H1 (cell line): ENCODE measurements around the gene ETS1. TPM values are rescaled to one million over a fixed set of nuclear protein-coding genes. Genes with fewer than 3 reads are reported as not detected.

Experiments used
- CTCF ChIA-PET: fragments of 300-600 bp; sonication (Branson Sonifier 250); formaldehyde crosslinking; loops from one replicate; lab custom pipeline; 2021; ENCODE audit not compliant: partially characterized antibody; lab: Charles Lee
- POLR2A ChIA-PET: fragments of 300-600 bp; sonication (Branson Sonifier 250); formaldehyde crosslinking; loops from one replicate; lab custom pipeline; 2021; ENCODE audit warnings: inconsistent platforms; ENCODE audit not compliant: partially characterized antibody; lab: Charles Lee
- DNase-seq, 2 experiments: peaks; one replicate each; pipeline versions ENCODE4 v3.0.0 to v3.0.0-alpha.2; 2010 to 2022; ENCODE audit warnings: low spot score in 2 of 2, low read depth in 1 of 2, mixed read lengths in 1 of 2
- FAIRE-seq: peaks from 2 replicates; lab custom pipeline; 2011; peaks lifted over from hg19 to GRCh38; lab: Jason Lieb, UNC
- H2AFZ ChIP-seq: 2 replicates; pipeline ENCODE4 v1.8.1; 2012; ENCODE audit warnings: low read length, inconsistent platforms
- H2AK5ac ChIP-seq: 2 replicates; pipeline ENCODE4 v1.6.1; 2013; ENCODE audit warnings: low read depth, low read length
- H2BK120ac ChIP-seq: replicated peaks from 2 replicates; pipeline ENCODE3; 2013; ENCODE audit warnings: low read depth, low read length, inconsistent platforms
- H2BK12ac ChIP-seq: 2 replicates; pipeline ENCODE4 v1.6.1; 2013; ENCODE audit warnings: low read depth, low read length
- H2BK15ac ChIP-seq: 2 replicates; pipeline ENCODE4 v1.6.1; 2013; ENCODE audit warnings: low read length
- H2BK20ac ChIP-seq: 2 replicates; pipeline ENCODE4 v1.6.1; 2013; ENCODE audit warnings: low read length
- H2BK5ac ChIP-seq: 2 replicates; pipeline ENCODE4 v1.6.1; 2013; ENCODE audit warnings: low read depth, low read length
- H3K14ac ChIP-seq: 2 replicates; pipeline ENCODE4 v1.6.1; 2013; ENCODE audit warnings: inconsistent platforms; ENCODE audit not compliant: insufficient read length
- H3K18ac ChIP-seq: 2 replicates; pipeline ENCODE4 v1.6.1; 2013; ENCODE audit warnings: low read length; ENCODE audit errors: extremely low read depth
- H3K23ac ChIP-seq: 2 replicates; pipeline ENCODE4 v1.6.1; 2013; ENCODE audit warnings: inconsistent platforms; ENCODE audit not compliant: insufficient read length
- H3K23me2 ChIP-seq: 2 replicates; pipeline ENCODE4 v1.6.1; 2013; ENCODE audit warnings: low read depth, low read length
- H3K27ac ChIP-seq: 2 replicates; pipeline ENCODE4 v1.6.1; 2011; ENCODE audit warnings: low read depth, low read length, inconsistent platforms
- H3K27me3 ChIP-seq, 4 experiments: replicated peaks in 1 of 4; 1 replicate in 1 of 4; 2 replicates in 3 of 4; pipeline versions ENCODE4 v1.6.1 to v1.8.1; 2011 to 2013; ENCODE audit warnings: low read length in 3 of 4, mild to moderate bottlenecking in 3 of 4, inconsistent platforms in 2 of 4, mixed read lengths in 2 of 4, moderate library complexity in 1 of 4; ENCODE audit not compliant: control insufficient read depth in 3 of 4, insufficient read depth in 3 of 4; ENCODE audit errors: extremely low read depth in 1 of 4
- H3K36me3 ChIP-seq, 4 experiments: 2 replicates each; pipeline versions ENCODE4 v1.6.1 to v1.8.1; 2011 to 2013; ENCODE audit warnings: mild to moderate bottlenecking in 4 of 4, low read length in 3 of 4, moderate library complexity in 2 of 4, control low read depth in 1 of 4, inconsistent platforms in 1 of 4; ENCODE audit not compliant: insufficient read depth in 4 of 4, control insufficient read depth in 2 of 4
- H3K4ac ChIP-seq: replicated peaks from 2 replicates; pipeline ENCODE3; 2013; ENCODE audit warnings: low read length, low read depth, mixed read lengths, inconsistent platforms; ENCODE audit not compliant: insufficient read length
- H3K4me1 ChIP-seq, 4 experiments: replicated peaks in 1 of 4; 1 replicate in 1 of 4; 2 replicates in 3 of 4; pipeline versions ENCODE4 v1.6.1 to v1.8.1; 2011 to 2013; ENCODE audit warnings: low read length in 3 of 4, inconsistent platforms in 2 of 4, mixed read lengths in 1 of 4; ENCODE audit not compliant: insufficient read depth in 4 of 4, control insufficient read depth in 3 of 4
- H3K4me2 ChIP-seq, 2 experiments: 2 replicates each; pipeline versions ENCODE4 v1.6.1 to v1.8.1; 2011 to 2013; ENCODE audit warnings: low read depth in 2 of 2, low read length in 2 of 2, control low read depth in 1 of 2, inconsistent platforms in 1 of 2, mild to moderate bottlenecking in 1 of 2; ENCODE audit not compliant: insufficient read depth in 1 of 2
- H3K4me3 ChIP-seq, 4 experiments: fragments of 200-600, 300-600 bp in 1 of 4; sonication (generic), shearing (Covaris generic), sonication (Bioruptor Twin) in 1 of 4; 2 replicates each; pipeline versions ENCODE4 v1.5.1 to v1.8.1; 2011 to 2016; ENCODE audit warnings: low read length in 4 of 4, low read depth in 3 of 4, control low read depth in 2 of 4, inconsistent platforms in 2 of 4, mild to moderate bottlenecking in 2 of 4, mixed read lengths in 1 of 4, moderate library complexity in 1 of 4; ENCODE audit not compliant: insufficient read depth in 2 of 4; ENCODE audit errors: extremely low read depth in 1 of 4
- H3K56ac ChIP-seq: replicated peaks from 2 replicates; pipeline ENCODE3; 2013; ENCODE audit warnings: low read depth, mild to moderate bottlenecking, mixed read lengths, low read length, inconsistent platforms; ENCODE audit not compliant: insufficient read length
- H3K79me1 ChIP-seq: 2 replicates; pipeline ENCODE4 v1.6.1; 2013; ENCODE audit warnings: low read depth, low read length, control low read depth
- H3K79me2 ChIP-seq, 2 experiments: 2 replicates each; pipeline versions ENCODE4 v1.6.1 to v1.8.1; 2012 to 2013; ENCODE audit warnings: low read length in 2 of 2, mild to moderate bottlenecking in 2 of 2, inconsistent platforms in 1 of 2; ENCODE audit not compliant: insufficient read depth in 2 of 2, control insufficient read depth in 1 of 2
- H3K9ac ChIP-seq, 4 experiments: replicated peaks in 1 of 4; 1 replicate in 1 of 4; 2 replicates in 3 of 4; pipeline versions ENCODE4 v1.6.1 to v1.8.1; 2011 to 2013; ENCODE audit warnings: low read depth in 3 of 4, low read length in 3 of 4, control low read depth in 2 of 4, mild to moderate bottlenecking in 2 of 4, moderate library complexity in 2 of 4, inconsistent platforms in 1 of 4; ENCODE audit errors: extremely low read depth in 1 of 4
- H3K9me3 ChIP-seq, 2 experiments: 2 replicates each; pipeline versions ENCODE4 v1.6.1 to v1.8.1; 2012 to 2013; ENCODE audit warnings: mild to moderate bottlenecking in 2 of 2, moderate library complexity in 2 of 2, control low read depth in 1 of 2, inconsistent platforms in 1 of 2, low read depth in 1 of 2, low read length in 1 of 2, mixed read lengths in 1 of 2; ENCODE audit not compliant: insufficient read depth in 2 of 2
- H4K20me1 ChIP-seq, 2 experiments: replicated peaks in 1 of 2; 2 replicates each; pipeline versions ENCODE3 to v1.8.1; 2011 to 2013; ENCODE audit warnings: inconsistent platforms in 2 of 2, low read length in 2 of 2, mild to moderate bottlenecking in 1 of 2; ENCODE audit not compliant: insufficient read depth in 2 of 2, control insufficient read depth in 1 of 2
- H4K5ac ChIP-seq: 2 replicates; pipeline ENCODE4 v1.6.1; 2013; ENCODE audit warnings: low read length, low read depth, mixed read lengths, inconsistent platforms; ENCODE audit not compliant: insufficient read length
- H4K8ac ChIP-seq: 2 replicates; pipeline ENCODE4 v1.8.0; 2013; ENCODE audit warnings: mild to moderate bottlenecking, moderate library complexity, low read length, inconsistent platforms; ENCODE audit not compliant: insufficient read depth; ENCODE audit errors: extremely low read depth
- H4K91ac ChIP-seq: replicated peaks from 2 replicates; pipeline ENCODE3; 2013; ENCODE audit warnings: low read length, mixed read lengths, inconsistent platforms; ENCODE audit not compliant: insufficient read length
- CEBPB ChIP-seq: IDR thresholded peaks from 2 replicates; pipeline ENCODE4 v1.6.1; 2012; ENCODE audit warnings: low read depth, low read length
- WGBS, 2 experiments: shearing (Covaris generic) in 1 of 2; methylation state at CpG; one replicate each; pipeline versions ENCODE4 v1.1.6 to v1.1.7; 2013 to 2015; ENCODE audit warnings: low lambda C conversion rate in 2 of 2, mixed read lengths in 2 of 2, inconsistent platforms in 1 of 2, low coverage in 1 of 2, missing lambda C conversion rate in 1 of 2; ENCODE audit not compliant: insufficient replicate concordance in 2 of 2, insufficient coverage in 1 of 2, insufficient read length in 1 of 2; ENCODE audit errors: extremely low coverage in 1 of 2, missing lambda C conversion rate in 1 of 2; 5-methylcytosine and 5-hydroxymethylcytosine counted together
- polyA plus RNA-seq, 7 experiments: library from polyadenylated mRNA; depleted of rRNA in 3 of 7; stranded (reverse) in 5 of 7; unstranded in 2 of 7; fragments of >200 nt in 5 of 7; fragments of 200-250 nt in 2 of 7; gene quantifications; 1 replicate in 5 of 7; 2 replicates in 1 of 7; 4 replicates in 1 of 7; pipeline versions ENCODE4 v1.2.1 to v1.2.3, GENCODE V29; 2011 to 2013; ENCODE audit warnings: missing spikeins in 2 of 7, mixed read lengths in 2 of 7
- total RNA-seq: library from RNA; stranded (reverse); fragmentation: NEBNext Ultra II Directional; extraction: Animal tissue kit (Norgen Biotek cat#: 25700); gene quantifications from 2 replicates; pipeline ENCODE4 v1.2.1, GENCODE V29; 2021

Gene ETS1
- total and polyA plus RNA-seq, 2 of the 8 experiments (the other 6 are each of a cell fraction or from before 2014, with no cell fraction given): 10.0 to 35.3 TPM

DNA sequence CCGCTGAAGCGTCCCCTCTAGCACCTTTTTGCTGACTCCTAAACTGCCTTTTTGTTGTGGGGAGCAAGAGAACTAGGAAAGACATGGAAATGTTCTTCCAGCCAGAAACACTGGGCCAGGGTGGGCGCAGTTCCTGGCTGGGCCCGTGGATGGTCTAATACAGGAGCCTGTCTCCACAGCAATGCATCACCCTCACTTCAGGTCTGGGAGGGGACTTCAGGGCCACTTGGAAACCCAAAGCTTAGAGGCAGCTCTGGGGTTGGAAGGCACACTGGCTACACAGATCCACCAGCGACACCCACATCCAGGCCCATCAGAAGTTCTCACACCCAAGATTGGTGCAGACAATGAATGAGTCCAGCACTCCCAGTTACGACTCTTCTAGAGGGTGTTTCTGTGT, 120.3 kb downstream of the ETS1 start:
- no peak overlapping the region for H3K9ac ChIP-seq

More for the DNA sequence above, 120.3 kb downstream of the ETS1 start:
- H3K4me3 ChIP-seq: no peak overlapping the region
- no peak overlapping the region for H2BK120ac ChIP-seq
- WGBS, 2 experiments: 89% methylated on average over 6 of the region's 6 CpGs; no CpG with 5 or more reads in 1 of the 2 experiments
- peak overlapping the region; percentile 35; the same call in 1 of the 2 replicates for H4K8ac ChIP-seq
- peaks cover 0 to 4% (median 0%) of the 10 kb centered on the region in 4 experiments; a peak in 2 of 8 replicates for H3K36me3 ChIP-seq
- no peak overlapping the region for H4K91ac ChIP-seq
- H2BK5ac ChIP-seq: no peak overlapping the region; the same call in 1 of the 2 replicates
- H2AK5ac ChIP-seq: no peak overlapping the region
- H3K4me2 ChIP-seq: no peak overlapping the region
- no peaks in the 10 kb centered on the region; the same call in 1 of the 2 replicates for H3K23me2 ChIP-seq
- no peak overlapping the region for H2AFZ ChIP-seq
- no peaks in the 10 kb centered on the region for H3K27me3 ChIP-seq
- DNase-seq: no peak
- no peak for TF ChIP-seq CEBPB
- TF ChIP-seq, all 59 proteins: peak for 0
- no peak overlapping the region for H3K56ac ChIP-seq
- no peaks in the 10 kb centered on the region for H3K4me1 ChIP-seq
- no peak overlapping the region for H2BK15ac ChIP-seq
- H2BK20ac ChIP-seq: no peak overlapping the region
- no peak overlapping the region for H3K27ac ChIP-seq
- no peaks in the 10 kb centered on the region for H3K79me1 ChIP-seq
- no peaks in the 10 kb centered on the region for H4K20me1 ChIP-seq
- no peak for FAIRE-seq
- H3K23ac ChIP-seq: no peak overlapping the region
- H3K18ac ChIP-seq: no peak overlapping the region
- H3K4ac ChIP-seq: no peak overlapping the region
- POLR2A ChIA-PET: no interaction called here
- H3K14ac ChIP-seq: no peak overlapping the region
- CTCF ChIA-PET: interaction anchor here (0.7 to 1.0 kb wide), 3 partner anchors 81 to 309 kb away, joined by 3 to 4 read pairs (median 3); no protein-coding TSS in a partner anchor
- no peaks in the 10 kb centered on the region for H3K79me2 ChIP-seq
- H2BK12ac ChIP-seq: no peak overlapping the region
- no peaks in the 10 kb centered on the region for H3K9me3 ChIP-seq
- H4K5ac ChIP-seq: no peak overlapping the region
